ENCODE measurements around the gene MORC3. TPM values are rescaled to one million over a fixed set of nuclear protein-coding genes. Genes with fewer than 3 reads are reported as not detected.

The MORC3 gene
- total and polyA plus RNA-seq, 9 of the 15 experiments (the other 6 are each of a cell fraction or from before 2014, with no cell fraction given): 12.7 to 53.7 (median 36.0) TPM

DNA sequence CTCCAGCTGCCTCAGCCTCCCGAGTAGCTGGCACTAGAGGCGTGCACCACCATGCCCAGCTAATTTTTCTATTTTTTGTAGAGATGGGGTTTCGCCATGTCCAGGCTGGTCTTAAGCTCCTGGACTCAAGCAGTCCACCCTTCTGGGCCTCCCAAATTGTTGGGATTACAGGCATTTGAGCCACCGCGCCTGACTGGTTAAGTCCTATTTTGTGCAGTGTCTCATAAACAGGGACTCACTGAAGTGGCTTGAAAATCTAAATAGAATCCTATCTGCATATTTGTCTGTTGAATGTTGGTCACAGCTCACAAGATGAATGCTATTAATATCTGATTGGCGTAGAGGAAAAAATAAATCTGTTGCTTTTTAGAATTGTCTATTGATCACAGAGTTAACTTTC is 59.3 kb downstream of the MORC3 start:
- in situ Hi-C loops (cut with MboI): no loop called here
- TF ChIP-seq ELK1 (CRISPR knock-in tag; IDR thresholded peaks at IDR 0.05): no peak
- TF ChIP-seq, protein P1, sequence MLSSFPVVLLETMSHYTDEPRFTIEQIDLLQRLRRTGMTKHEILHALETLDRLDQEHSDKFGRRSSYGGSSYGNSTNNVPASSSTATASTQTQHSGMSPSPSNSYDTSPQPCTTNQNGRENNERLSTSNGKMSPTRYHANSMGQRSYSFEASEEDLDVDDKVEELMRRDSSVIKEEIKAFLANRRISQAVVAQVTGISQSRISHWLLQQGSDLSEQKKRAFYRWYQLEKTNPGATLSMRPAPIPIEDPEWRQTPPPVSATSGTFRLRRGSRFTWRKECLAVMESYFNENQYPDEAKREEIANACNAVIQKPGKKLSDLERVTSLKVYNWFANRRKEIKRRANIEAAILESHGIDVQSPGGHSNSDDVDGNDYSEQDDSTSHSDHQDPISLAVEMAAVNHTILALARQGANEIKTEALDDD (IDR thresholded peaks at IDR 0.05): 0 out of 2 replicates have a peak, but pooled peaks have one; percentile 26
- no peak for TF ChIP-seq CUX1 (CRISPR knock-in tag; IDR thresholded peaks at IDR 0.05)
- no peaks in the 10 kb centered on the region for H3K9me3 ChIP-seq (replicated peaks; ENCODE audit: control insufficient read depth, insufficient read depth, low read depth, low read length)
- H3K4me2 ChIP-seq (ENCODE audit: insufficient read depth, low read length): no peak overlapping the region
- ATAC-seq (peak; percentile 42), DNase-seq (ENCODE audit: extremely low read depth in 1 of 4, low spot score in 3 of 4) (no peak), FAIRE-seq (no peak)
- H3K4me3 ChIP-seq: no peak overlapping the region
- H2AFZ ChIP-seq (ENCODE audit: low read depth, low read length): no peak overlapping the region
- H4K20me1 ChIP-seq (replicated peaks; ENCODE audit: control insufficient read depth, insufficient read depth, low read length): no peaks in the 10 kb centered on the region
- CTCF ChIA-PET (ENCODE audit: low intra/inter-chr PET ratio): no interaction called here
- H3K9me1 ChIP-seq (ENCODE audit: control insufficient read depth, insufficient read depth, low read length): no peaks in the 10 kb centered on the region
- no peaks in the 10 kb centered on the region for H3K4me1 ChIP-seq (replicated peaks in 1 of 2; ENCODE audit: control insufficient read depth in 2 of 2, insufficient read depth in 2 of 2, low read length in 2 of 2)
- WGBS (ENCODE audit: insufficient coverage, low coverage, missing lambda C conversion rate): 95% methylated on average over 6 of the region's 6 CpGs
- no peak overlapping the region for H3K9ac ChIP-seq (ENCODE audit: insufficient read depth in 1 of 2, low read depth in 2 of 2, low read length in 2 of 2)
- no peaks in the 10 kb centered on the region for H3K79me2 ChIP-seq (ENCODE audit: control insufficient read depth, insufficient read depth, low read length)
- H3K27ac ChIP-seq (ENCODE audit: extremely low read depth, low read depth, low read length): no peak overlapping the region
- H3K27me3 ChIP-seq (ENCODE audit: control insufficient read depth in 2 of 2, insufficient read depth in 2 of 2, low read length in 2 of 2): no peaks in the 10 kb centered on the region
- H3K36me3 ChIP-seq (ENCODE audit: control insufficient read depth, insufficient read depth, low read length): peaks cover 37% of the 10 kb centered on the region
- POLR2A ChIA-PET: interaction anchor here (1.0 to 1.9 kb wide), 3 partner anchors 10 to 33 kb away, joined by 3 to 8 read pairs (median 4); no protein-coding TSS in a partner anchor
- intact Hi-C loops (cut with micrococcal nuclease): no loop called here
- no TSS peak for BruUV-seq (replicated peaks)
